Activated naive CD8-positive, alpha-beta T cell treated with anti-CD3 and anti-CD28 coated beads for 36 hours (primary cell): ENCODE measurements around the gene MYRIP. TPM values are rescaled to one million over a fixed set of nuclear protein-coding genes. Genes with fewer than 3 reads are reported as not detected.
"Not testable (repeated sequence)": the region's sequence is repeated elsewhere in the genome, so short reads cannot be mapped to it uniquely, and the experiment has no call there.

Experiments used
- DNase-seq: peaks from one replicate; pipeline ENCODE4 v3.0.0; 2021
- H3K27ac Mint-ChIP-seq: one replicate; pipeline ENCODE4 v1.8.0; 2022; ENCODE audit warnings: mild to moderate bottlenecking, moderate library complexity, mixed read lengths
- H3K27me3 Mint-ChIP-seq: one replicate; pipeline ENCODE4 v1.8.0; 2022; ENCODE audit warnings: mild to moderate bottlenecking, mixed read lengths
- H3K36me3 Mint-ChIP-seq: one replicate; pipeline ENCODE4 v1.8.0; 2021; ENCODE audit warnings: mild to moderate bottlenecking, mixed read lengths
- H3K4me1 Mint-ChIP-seq: one replicate; pipeline ENCODE4 v1.8.0; 2021; ENCODE audit warnings: mixed read lengths
- H3K4me3 Mint-ChIP-seq: one replicate; pipeline ENCODE4 v1.8.0; 2022; ENCODE audit warnings: mild to moderate bottlenecking, moderate library complexity, mixed read lengths
- H3K9me3 Mint-ChIP-seq: one replicate; pipeline ENCODE4 v1.8.0; 2022; ENCODE audit warnings: mixed read lengths
- total RNA-seq, 2 experiments: library from RNA; stranded (reverse); gene quantifications; one replicate each; pipeline ENCODE4 v1.2.3, GENCODE V29; 2021

The MYRIP gene
- total RNA-seq: not detected

GRCh38 chr3:39809181-39809994 lies at the start of gene MYRIP:
Gene MYRIP (plus strand): TSS chr3:39809609. CDS start chr3:39900817, 91,208 bp downstream.
- Mint-ChIP-seq H3K4me1 (peaks cover 17% of the 10 kb centered on the region), H3K27me3 (peaks cover 73% of the 10 kb centered on the region), H3K4me3 (peak within 1 kb of the TSS; percentile 69), H3K36me3 (peaks cover 2% of the 10 kb centered on the region), H3K27ac (no peak within 1 kb of the TSS), H3K9me3 (no peaks in the 10 kb centered on the region)
- DNase-seq: peak; percentile 20

GRCh38 chr3:39760325-39760724 lies 49.1 kb upstream of the MYRIP start:
- no peak overlapping the region for H3K4me3 Mint-ChIP-seq
- DNase-seq: no peak
- no peak overlapping the region for H3K27ac Mint-ChIP-seq
- H3K4me1 Mint-ChIP-seq: no peaks in the 10 kb centered on the region
- peaks cover 19% of the 10 kb centered on the region for H3K27me3 Mint-ChIP-seq
- H3K36me3 Mint-ChIP-seq: no peaks in the 10 kb centered on the region
- no peaks in the 10 kb centered on the region for H3K9me3 Mint-ChIP-seq

GRCh38 chr3:39762537-39763070 lies 46.8 kb upstream of the MYRIP start:
- no peaks in the 10 kb centered on the region for H3K4me1 Mint-ChIP-seq
- peaks cover 15% of the 10 kb centered on the region for H3K27me3 Mint-ChIP-seq
- H3K27ac Mint-ChIP-seq: no peak overlapping the region
- no peak for DNase-seq
- H3K9me3 Mint-ChIP-seq: no peaks in the 10 kb centered on the region
- no peak overlapping the region for H3K4me3 Mint-ChIP-seq
- H3K36me3 Mint-ChIP-seq: no peaks in the 10 kb centered on the region

GRCh38 chr3:39763390-39763789 lies 46.0 kb upstream of the MYRIP start:
- Mint-ChIP-seq H3K36me3 (no peaks in the 10 kb centered on the region), H3K4me1 (no peaks in the 10 kb centered on the region), H3K27ac (no peak overlapping the region), H3K4me3 (no peak overlapping the region), H3K9me3 (no peaks in the 10 kb centered on the region), H3K27me3 (peaks cover 15% of the 10 kb centered on the region)
- DNase-seq: no peak

GRCh38 chr3:39765575-39765974 lies 43.8 kb upstream of the MYRIP start:
- Mint-ChIP-seq H3K9me3 (no peaks in the 10 kb centered on the region), H3K27me3 (peaks cover 11% of the 10 kb centered on the region), H3K27ac (no peak overlapping the region), H3K36me3 (no peaks in the 10 kb centered on the region), H3K4me1 (no peaks in the 10 kb centered on the region), H3K4me3 (no peak overlapping the region)
- no peak for DNase-seq

GRCh38 chr3:39766433-39766832 lies 43.0 kb upstream of the MYRIP start:
- no peak for DNase-seq
- no peak overlapping the region for H3K27ac Mint-ChIP-seq
- peaks cover 11% of the 10 kb centered on the region for H3K27me3 Mint-ChIP-seq
- H3K9me3 Mint-ChIP-seq: no peaks in the 10 kb centered on the region
- no peak overlapping the region for H3K4me3 Mint-ChIP-seq
- H3K4me1 Mint-ChIP-seq: no peaks in the 10 kb centered on the region
- no peaks in the 10 kb centered on the region for H3K36me3 Mint-ChIP-seq

GRCh38 chr3:39766909-39767308 lies 42.5 kb upstream of the MYRIP start:
- H3K27me3 Mint-ChIP-seq: peaks cover 11% of the 10 kb centered on the region
- H3K4me3 Mint-ChIP-seq, DNase-seq, H3K27ac Mint-ChIP-seq, H3K9me3 Mint-ChIP-seq, H3K36me3 Mint-ChIP-seq, H3K4me1 Mint-ChIP-seq: not testable (repeated sequence)

GRCh38 chr3:39778168-39778567 lies 31.2 kb upstream of the MYRIP start:
- H3K27ac Mint-ChIP-seq, H3K4me3 Mint-ChIP-seq, H3K4me1 Mint-ChIP-seq, H3K9me3 Mint-ChIP-seq, H3K36me3 Mint-ChIP-seq, H3K27me3 Mint-ChIP-seq, DNase-seq: not testable (repeated sequence)

GRCh38 chr3:39779511-39780230 lies 29.7 kb upstream of the MYRIP start:
- H3K4me1 Mint-ChIP-seq: no peaks in the 10 kb centered on the region

GRCh38 chr3:39780352-39780751 lies 29.1 kb upstream of the MYRIP start:
- Mint-ChIP-seq H3K27me3 (peaks cover 6% of the 10 kb centered on the region), H3K4me3 (no peak overlapping the region), H3K27ac (no peak overlapping the region), H3K4me1 (no peaks in the 10 kb centered on the region), H3K36me3 (no peaks in the 10 kb centered on the region), H3K9me3 (no peaks in the 10 kb centered on the region)
- DNase-seq: no peak

More at GRCh38 chr3:39779511-39780230, 29.7 kb upstream of the MYRIP start:
- Mint-ChIP-seq H3K4me3 (no peak overlapping the region), H3K36me3 (no peaks in the 10 kb centered on the region), H3K27ac (no peak overlapping the region), H3K27me3 (peaks cover 6% of the 10 kb centered on the region), H3K9me3 (no peaks in the 10 kb centered on the region)
- DNase-seq: no peak

- no peak for DNase-seq
- Mint-ChIP-seq H3K9me3 (no peaks in the 10 kb centered on the region), H3K4me1 (no peaks in the 10 kb centered on the region), H3K4me3 (no peak overlapping the region), H3K27ac (no peak overlapping the region), H3K27me3 (peaks cover 6% of the 10 kb centered on the region), H3K36me3 (no peaks in the 10 kb centered on the region)
These were observed 28.4 kb upstream of the MYRIP start for GRCh38 chr3:39781025-39781424.

- Mint-ChIP-seq H3K27me3 (peaks cover 7% of the 10 kb centered on the region), H3K27ac (no peak overlapping the region), H3K36me3 (no peaks in the 10 kb centered on the region), H3K4me1 (no peaks in the 10 kb centered on the region), H3K4me3 (no peak overlapping the region), H3K9me3 (no peaks in the 10 kb centered on the region)
- DNase-seq: no peak
These were observed 27.8 kb upstream of the MYRIP start for GRCh38 chr3:39781632-39782031.

- Mint-ChIP-seq H3K9me3 (no peaks in the 10 kb centered on the region), H3K4me1 (no peaks in the 10 kb centered on the region), H3K36me3 (no peaks in the 10 kb centered on the region), H3K4me3 (no peak overlapping the region), H3K27me3 (peaks cover 12% of the 10 kb centered on the region), H3K27ac (no peak overlapping the region)
- DNase-seq: no peak
These were observed 25.7 kb upstream of the MYRIP start for GRCh38 chr3:39783680-39784079.

GRCh38 chr3:39784922-39785321 lies 24.5 kb upstream of the MYRIP start:
- H3K27me3 Mint-ChIP-seq: peaks cover 12% of the 10 kb centered on the region
- no peaks in the 10 kb centered on the region for H3K36me3 Mint-ChIP-seq
- no peak overlapping the region for H3K27ac Mint-ChIP-seq
- no peaks in the 10 kb centered on the region for H3K4me1 Mint-ChIP-seq
- no peak for DNase-seq
- no peaks in the 10 kb centered on the region for H3K9me3 Mint-ChIP-seq
- H3K4me3 Mint-ChIP-seq: no peak overlapping the region

- Mint-ChIP-seq H3K36me3 (no peaks in the 10 kb centered on the region), H3K4me3 (no peak overlapping the region), H3K27me3 (peaks cover 5% of the 10 kb centered on the region), H3K4me1 (no peaks in the 10 kb centered on the region), H3K9me3 (no peaks in the 10 kb centered on the region), H3K27ac (no peak overlapping the region)
- no peak for DNase-seq
These were observed 21.1 kb upstream of the MYRIP start for GRCh38 chr3:39788128-39788883.
